Stomach (tissue), 9 donors: Measurements from ENCODE around the gene PLXND1. TPM values are rescaled to one million over a fixed set of nuclear protein-coding genes. Genes with fewer than 3 reads are reported as not detected.

Source experiments
- DNase-seq, 2 donors: peaks; one replicate each; pipeline versions ENCODE4 v3.0.0 to v3.0.0-alpha.2; 2013 to 2019
- H3K27ac ChIP-seq, 5 donors: fragments of 200-600 bp in 4 of 5; sonication (generic) in 4 of 5; one replicate each; pipeline ENCODE4 v1.5.1; 2013 to 2019; ENCODE audit warnings: mild to moderate bottlenecking in 1 of 5, moderate library complexity in 1 of 5
- H3K27me3 ChIP-seq, 3 donors: fragments of 200-600 bp; sonication (generic); one replicate each; pipeline ENCODE4 v1.5.1; 2017 to 2019; ENCODE audit warnings: mixed run types in 1 of 3
- H3K36me3 ChIP-seq, 4 donors: fragments of 200-600 bp; sonication (generic); 1 replicate in 3 of 4; 2 replicates in 1 of 4; pipeline ENCODE4 v1.5.1; 2016 to 2019
- H3K4me1 ChIP-seq, 4 donors: fragments of 200-600 bp; sonication (generic); one replicate each; pipeline ENCODE4 v1.5.1; 2016 to 2019
- H3K4me3 ChIP-seq, 4 donors: fragments of 200-600 bp; sonication (generic) in 3 of 4; one replicate each; pipeline ENCODE4 v1.5.1; 2016 to 2019; ENCODE audit warnings: mild to moderate bottlenecking in 1 of 4
- H3K9me3 ChIP-seq, 4 donors: fragments of 200-600 bp; sonication (generic); one replicate each; pipeline ENCODE4 v1.5.1; 2016 to 2019
- EP300 ChIP-seq: sonication (generic); formaldehyde crosslinking; IDR thresholded peaks from one replicate; pipeline ENCODE4 v1.6.1; 2017; ENCODE audit warnings: antibody characterized with exemption
- POLR2A ChIP-seq, 4 donors: fragments of 450-650 bp; IDR thresholded peaks; one replicate each; pipeline ENCODE4 v1.6.1; 2016; ENCODE audit warnings: antibody characterized with exemption in 4 of 4, control low read depth in 2 of 4, mild to moderate bottlenecking in 1 of 4, moderate library complexity in 1 of 4
- POLR2AphosphoS5 ChIP-seq, 3 donors: sonication (generic); formaldehyde crosslinking; IDR thresholded peaks; one replicate each; pipeline ENCODE4 v1.6.1; 2016; ENCODE audit warnings: antibody characterized with exemption in 3 of 3
- WGBS, 5 donors: extraction: QIAGEN DNeasy Blood & Tissue Kit in 3 of 5; methylation state at CpG; one replicate each; pipeline versions ENCODE4 v1.1.5 to v1.1.7; 2013 to 2018; 5-methylcytosine and 5-hydroxymethylcytosine counted together
- intact Hi-C: fragments of 100-400 bp; cut with DNase I; formaldehyde crosslinking; loops from one replicate; pipeline ENCODE4 v1.15.1; 2023; ENCODE audit warnings: low total_unique reads
- polyA plus RNA-seq, 3 donors: library from polyadenylated mRNA; stranded (reverse); fragments of 200-250 nt; gene quantifications; one replicate each; pipeline ENCODE4 v1.2.3, GENCODE V29; 2013
- total RNA-seq, 5 donors: library from RNA; depleted of rRNA; stranded (reverse); fragments of >200 nt; gene quantifications; one replicate each; pipeline versions ENCODE4 v1.1.0 to v1.2.3, GENCODE V29; 2014 to 2016
- TF ChIP-seq, protein P1 (sequence below), 7 experiments: fragments of 450-650 bp in 4 of 7; fragments of 200-600 bp in 3 of 7; sonication (generic) in 3 of 7; IDR thresholded peaks; one replicate each; pipeline ENCODE4 v1.5.1; 2016 to 2019; ENCODE audit warnings: antibody characterized with exemption in 7 of 7, control low read depth in 2 of 7, mild to moderate bottlenecking in 1 of 7
- donor health status: healthy with polysubstance abuse.
- donor health status: Bipolar disorder and iron deficiency.
- donor health status: healthy.

The PLXND1 gene
- total and polyA plus RNA-seq, 8 donors: 22.6 to 251 (median 58.6) TPM

DNA sequence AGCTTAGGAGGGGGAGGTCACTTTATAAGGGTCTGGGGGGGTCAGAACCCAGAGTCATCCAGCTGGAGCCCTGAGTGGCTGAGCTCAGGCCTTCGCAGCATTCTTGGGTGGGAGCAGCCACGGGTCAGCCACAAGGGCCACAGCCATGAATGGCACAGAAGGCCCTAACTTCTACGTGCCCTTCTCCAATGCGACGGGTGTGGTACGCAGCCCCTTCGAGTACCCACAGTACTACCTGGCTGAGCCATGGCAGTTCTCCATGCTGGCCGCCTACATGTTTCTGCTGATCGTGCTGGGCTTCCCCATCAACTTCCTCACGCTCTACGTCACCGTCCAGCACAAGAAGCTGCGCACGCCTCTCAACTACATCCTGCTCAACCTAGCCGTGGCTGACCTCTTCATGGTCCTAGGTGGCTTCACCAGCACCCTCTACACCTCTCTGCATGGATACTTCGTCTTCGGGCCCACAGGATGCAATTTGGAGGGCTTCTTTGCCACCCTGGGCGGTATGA, 77.8 kb downstream of the PLXND1 start, which contains the start of gene RHO:
RHO (plus strand) TSS at position 51 of the 512 bp plus-strand sequence; CDS start at position 146, 95 bp downstream.
- no peak for TF ChIP-seq POLR2A (IDR thresholded peaks at IDR 0.05)
- no peak for TF ChIP-seq EP300
- TF ChIP-seq, protein P1, sequence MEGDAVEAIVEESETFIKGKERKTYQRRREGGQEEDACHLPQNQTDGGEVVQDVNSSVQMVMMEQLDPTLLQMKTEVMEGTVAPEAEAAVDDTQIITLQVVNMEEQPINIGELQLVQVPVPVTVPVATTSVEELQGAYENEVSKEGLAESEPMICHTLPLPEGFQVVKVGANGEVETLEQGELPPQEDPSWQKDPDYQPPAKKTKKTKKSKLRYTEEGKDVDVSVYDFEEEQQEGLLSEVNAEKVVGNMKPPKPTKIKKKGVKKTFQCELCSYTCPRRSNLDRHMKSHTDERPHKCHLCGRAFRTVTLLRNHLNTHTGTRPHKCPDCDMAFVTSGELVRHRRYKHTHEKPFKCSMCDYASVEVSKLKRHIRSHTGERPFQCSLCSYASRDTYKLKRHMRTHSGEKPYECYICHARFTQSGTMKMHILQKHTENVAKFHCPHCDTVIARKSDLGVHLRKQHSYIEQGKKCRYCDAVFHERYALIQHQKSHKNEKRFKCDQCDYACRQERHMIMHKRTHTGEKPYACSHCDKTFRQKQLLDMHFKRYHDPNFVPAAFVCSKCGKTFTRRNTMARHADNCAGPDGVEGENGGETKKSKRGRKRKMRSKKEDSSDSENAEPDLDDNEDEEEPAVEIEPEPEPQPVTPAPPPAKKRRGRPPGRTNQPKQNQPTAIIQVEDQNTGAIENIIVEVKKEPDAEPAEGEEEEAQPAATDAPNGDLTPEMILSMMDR (IDR thresholded peaks at IDR 0.05): no peak
- no peak for TF ChIP-seq POLR2AphosphoS5 (IDR thresholded peaks at IDR 0.05)
- intact Hi-C loops: no loop called here
- no peak within 1 kb of the TSS for H3K4me3 ChIP-seq
- H3K9me3 ChIP-seq: no peaks in the 10 kb centered on the region
- no peak within 1 kb of the TSS for H3K27ac ChIP-seq
- no peaks in the 10 kb centered on the region for H3K27me3 ChIP-seq
- no peaks in the 10 kb centered on the region for H3K36me3 ChIP-seq
- WGBS, 5 donors: 89 to 94% (median 93%) methylated on average over 18 of the region's 18 CpGs
- H3K4me1 ChIP-seq: peaks cover 0 to 4% (median 2%) of the 10 kb centered on the region in 4 donors
- no peak for DNase-seq

GRCh38 chr3:129527262-129527661, 79.2 kb downstream of the PLXND1 start:
- Histone ChIP-seq H3K4me3 (no peak overlapping the region), H3K4me1 (peaks cover 0 to 4% (median 2%) of the 10 kb centered on the region in 4 donors), H3K27me3 (no peaks in the 10 kb centered on the region), H3K9me3 (no peaks in the 10 kb centered on the region), H3K27ac (no peak overlapping the region), H3K36me3 (no peaks in the 10 kb centered on the region)
- 85 to 97% (median 92%) methylated on average over 9 to 11 of the region's 11 CpGs for WGBS, 5 donors
- TF ChIP-seq POLR2A (IDR thresholded peaks at IDR 0.05) (no peak), POLR2AphosphoS5 (IDR thresholded peaks at IDR 0.05) (no peak), EP300 (no peak)
- TF ChIP-seq, protein P1 (IDR thresholded peaks at IDR 0.05): no peak
- no peak for DNase-seq
- intact Hi-C loops: no loop called here

DNA sequence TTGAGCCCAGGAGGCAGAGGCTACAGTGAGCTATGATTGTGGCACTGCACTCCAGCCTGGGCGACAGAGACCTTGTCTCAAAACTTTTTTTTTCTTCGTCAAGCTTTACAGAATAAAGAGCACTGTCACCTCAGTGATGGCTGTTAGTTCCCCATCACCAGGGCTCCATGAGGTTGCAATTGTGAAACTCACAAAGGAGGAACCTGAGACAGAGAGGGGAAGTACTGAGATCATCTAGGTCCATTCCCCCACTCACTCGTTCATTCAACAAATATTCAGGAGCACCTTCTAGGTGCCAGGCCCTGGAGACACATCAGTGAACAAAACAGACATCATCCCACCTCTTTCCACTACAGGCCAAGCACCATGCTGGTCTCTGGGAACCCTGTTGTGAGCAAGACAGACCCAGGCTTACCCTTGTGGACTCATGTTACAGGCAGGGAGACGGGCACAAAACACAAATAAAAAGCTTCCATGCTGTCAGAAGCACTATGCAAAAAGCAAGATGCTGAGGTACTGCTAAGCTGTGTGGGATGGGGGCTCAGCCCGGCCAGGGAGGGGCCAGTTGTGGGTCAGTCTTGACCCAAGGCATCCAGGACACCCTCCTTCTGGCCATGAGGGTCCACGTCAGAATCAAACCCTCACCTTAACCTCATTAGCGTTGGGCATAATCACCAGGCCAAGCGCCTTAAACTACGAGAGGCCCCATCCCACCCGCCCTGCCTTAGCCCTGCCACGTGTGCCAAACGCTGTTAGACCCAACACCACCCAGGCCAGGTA, 80.2 kb downstream of the PLXND1 start:
- Histone ChIP-seq H3K9me3 (no peaks in the 10 kb centered on the region), H3K27ac (peak overlapping the region in 1 of 5 donors; percentile 32), H3K4me1 (peaks cover 0 to 4% (median 2%) of the 10 kb centered on the region in 4 donors), H3K27me3 (no peaks in the 10 kb centered on the region), H3K36me3 (no peaks in the 10 kb centered on the region), H3K4me3 (no peak overlapping the region)
- no peak for DNase-seq
- intact Hi-C loops: no loop called here
- TF ChIP-seq, protein P1 (IDR thresholded peaks at IDR 0.05): no peak
- TF ChIP-seq POLR2AphosphoS5 (IDR thresholded peaks at IDR 0.05) (no peak), EP300 (no peak), POLR2A (IDR thresholded peaks at IDR 0.05) (no peak)
- WGBS, 5 donors: 75 to 83% (median 79%) methylated on average over 11 to 12 of the region's 12 CpGs

- Histone ChIP-seq H3K4me3 (no peak overlapping the region), H3K36me3 (no peaks in the 10 kb centered on the region), H3K27ac (peak overlapping the region in 1 of 5 donors; percentile 32), H3K4me1 (peaks cover 0 to 4% (median 2%) of the 10 kb centered on the region in 4 donors), H3K27me3 (no peaks in the 10 kb centered on the region), H3K9me3 (no peaks in the 10 kb centered on the region)
- 75 to 79% (median 77%) methylated on average over 7 to 8 of the region's 8 CpGs for WGBS, 5 donors
- intact Hi-C loops: no loop called here
- DNase-seq: no peak
- TF ChIP-seq POLR2A (IDR thresholded peaks at IDR 0.05) (no peak), POLR2AphosphoS5 (IDR thresholded peaks at IDR 0.05) (no peak), EP300 (no peak)
- TF ChIP-seq, protein P1 (IDR thresholded peaks at IDR 0.05): no peak
Measured at GRCh38 chr3:129525341-129525968, 81.0 kb downstream of the PLXND1 start.
